GM12878 (cell line): ENCODE measurements around the gene AP1AR. TPM values are rescaled to one million over a fixed set of nuclear protein-coding genes. Genes with fewer than 3 reads are reported as not detected.
A peak's percentile ranks its signal among the peaks of the same experiment; 100 is the strongest.

Experiments
- ATAC-seq: fragments of 200-7000 bp; cut with Tn5 transposase; 3 replicates; pipeline ENCODE4 v1.9.1; 2020; ENCODE audit warnings: mild to moderate bottlenecking, moderate library complexity
- BruUV-seq: library from RNA; stranded (reverse); fragments of 400-500 nt; replicated peaks from 2 replicates; lab custom pipeline; 2021; lab: Mats Ljungman, UMichigan
- CTCF ChIA-PET: fragments of 300-600 bp; sonication (Branson Sonifier 250); formaldehyde crosslinking; extraction: SDS; loops from one replicate; lab custom pipeline; 2021; ENCODE audit warnings: inconsistent platforms; lab: Yijun Ruan, JAX
- POLR2A ChIA-PET: fragments of 350-600 bp; formaldehyde crosslinking; extraction: SDS; loops from one replicate; lab custom pipeline; 2021; ENCODE audit warnings: inconsistent platforms; lab: Charles Lee
- RAD21 ChIA-PET: fragments of 300-600 bp; sonication (Branson Sonifier 250); formaldehyde crosslinking; loops from one replicate; lab custom pipeline; 2023; ENCODE audit warnings: antibody characterized with exemption; ENCODE audit not compliant: unreplicated experiment; lab: Charles Lee
- SMC1A ChIA-PET: fragments of 300-600 bp; sonication (Branson Sonifier 250); formaldehyde crosslinking; loops from one replicate; lab custom pipeline; 2023; ENCODE audit not compliant: unreplicated experiment, uncharacterized antibody; lab: Charles Lee
- DNase-seq: peaks from one replicate; pipeline ENCODE4 v3.0.0-alpha.2; 2011; ENCODE audit warnings: low read depth, low spot score
- FAIRE-seq: peaks from 3 replicates; lab custom pipeline; 2011; peaks lifted over from hg19 to GRCh38; lab: Jason Lieb, UNC
- H2AFZ ChIP-seq: 2 replicates; pipeline ENCODE4 v1.6.0; 2011; ENCODE audit warnings: low read depth, low read length, control low read depth; ENCODE audit not compliant: control insufficient read depth
- H3K27ac ChIP-seq: 2 replicates; pipeline ENCODE4 v1.5.1; 2011; ENCODE audit warnings: control low read depth; ENCODE audit not compliant: control insufficient read depth, insufficient read depth
- H3K27me3 ChIP-seq, 2 experiments: replicated peaks in 1 of 2; 2 replicates each; pipeline versions ENCODE4 v1.6.0 to v1.6.1; 2011; ENCODE audit warnings: low read length in 1 of 2; ENCODE audit not compliant: control insufficient read depth in 2 of 2, insufficient read depth in 2 of 2
- H3K36me3 ChIP-seq, 2 experiments: 2 replicates each; pipeline ENCODE4 v1.5.1; 2011; ENCODE audit warnings: low read length in 1 of 2; ENCODE audit not compliant: control insufficient read depth in 2 of 2, insufficient read depth in 2 of 2
- H3K4me1 ChIP-seq: 2 replicates; pipeline ENCODE4 v1.6.1; 2011; ENCODE audit warnings: mild to moderate bottlenecking, low read length, moderate library complexity, mixed read lengths; ENCODE audit not compliant: control insufficient read depth, insufficient read depth
- H3K4me2 ChIP-seq: 2 replicates; pipeline ENCODE4 v1.6.0; 2011; ENCODE audit warnings: control low read depth; ENCODE audit not compliant: control insufficient read depth, insufficient read depth
- H3K4me3 ChIP-seq: fragments of 200-600 bp; sonication (generic); 2 replicates; pipeline ENCODE4 v1.5.1; 2016
- H3K79me2 ChIP-seq: 2 replicates; pipeline ENCODE4 v1.6.0; 2011; ENCODE audit warnings: low read length; ENCODE audit not compliant: control insufficient read depth, insufficient read depth
- H3K9ac ChIP-seq: 2 replicates; pipeline ENCODE4 v1.8.0; 2011; ENCODE audit warnings: low read length, control low read depth, mixed read lengths; ENCODE audit not compliant: control insufficient read depth, insufficient read depth
- H3K9me3 ChIP-seq: replicated peaks from 3 replicates; pipeline ENCODE4 v1.5.1; 2011; ENCODE audit warnings: mild to moderate bottlenecking, low read length; ENCODE audit not compliant: control insufficient read depth, insufficient read depth
- H4K20me1 ChIP-seq: 2 replicates; pipeline ENCODE4 v1.6.0; 2011; ENCODE audit not compliant: control insufficient read depth, insufficient read depth
- ATF7 ChIP-seq: fragments of 450-650 bp; IDR thresholded peaks from 2 replicates; pipeline ENCODE4 v1.6.1; 2016; ENCODE audit warnings: low read depth, mild to moderate bottlenecking
- CBX5 ChIP-seq: sonication (generic); IDR thresholded peaks from 2 replicates; pipeline ENCODE4 v1.6.1; 2016; ENCODE audit warnings: low read depth, moderate library complexity, mild to moderate bottlenecking, inconsistent platforms
- CREB1 ChIP-seq: IDR thresholded peaks from 2 replicates; pipeline ENCODE4 v1.6.1; 2012; ENCODE audit warnings: low read depth, mild to moderate bottlenecking, inconsistent platforms
- DPF2 ChIP-seq: fragments of 450-650 bp; IDR thresholded peaks from 2 replicates; pipeline ENCODE4 v1.6.1; 2017; ENCODE audit warnings: mild to moderate bottlenecking
- ETV6 ChIP-seq, 2 experiments: fragments of 450-650 bp in 1 of 2; IDR thresholded peaks in 1 of 2; conservative IDR thresholded peaks in 1 of 2; 2 replicates each; pipeline ENCODE4 v1.6.1; 2014; ENCODE audit warnings: antibody characterized with exemption in 1 of 2, borderline replicate concordance in 1 of 2, low read depth in 1 of 2, mild to moderate bottlenecking in 1 of 2, moderate library complexity in 1 of 2
- IKZF2 ChIP-seq, 2 experiments: fragments of 450-650 bp; IDR thresholded peaks; 2 replicates each; pipeline ENCODE4 v1.6.1; 2017; ENCODE audit warnings: mild to moderate bottlenecking in 2 of 2, moderate library complexity in 2 of 2
- LARP7 ChIP-seq: fragments of 450-650 bp; IDR thresholded peaks from 2 replicates; pipeline ENCODE4 v1.6.1; 2017; ENCODE audit warnings: mild to moderate bottlenecking
- NR2C2 ChIP-seq: IDR thresholded peaks from 2 replicates; pipeline ENCODE4 v1.6.1; 2011; ENCODE audit warnings: borderline replicate concordance, low read depth; ENCODE audit not compliant: control insufficient read depth, insufficient read length
- POLR2A ChIP-seq: IDR thresholded peaks from 2 replicates; pipeline ENCODE4 v1.6.1; 2011; ENCODE audit warnings: low read depth, mild to moderate bottlenecking, low read length
- POLR2AphosphoS5 ChIP-seq: IDR thresholded peaks from 2 replicates; pipeline ENCODE4 v1.6.1; 2011; ENCODE audit warnings: mild to moderate bottlenecking, low read length, inconsistent platforms
- RAD21 ChIP-seq: IDR thresholded peaks from 2 replicates; pipeline ENCODE4 v1.6.1; 2011; ENCODE audit warnings: mild to moderate bottlenecking, low read depth, low read length, moderate library complexity; ENCODE audit not compliant: insufficient read depth
- REST ChIP-seq: IDR thresholded peaks from 2 replicates; pipeline ENCODE4 v1.6.1; 2012; ENCODE audit warnings: mild to moderate bottlenecking, low read depth, low read length
- RUNX3 ChIP-seq: IDR thresholded peaks from 2 replicates; pipeline ENCODE4 v1.6.1; 2012; ENCODE audit warnings: low read length, inconsistent platforms
- SIN3A ChIP-seq: IDR thresholded peaks from 2 replicates; pipeline ENCODE4 v1.6.1; 2012; ENCODE audit warnings: low read depth, low read length, improper control_type of control experiment
- SMAD1 ChIP-seq: fragments of 450-650 bp; IDR thresholded peaks from 2 replicates; pipeline ENCODE4 v1.6.1; 2018; ENCODE audit warnings: mild to moderate bottlenecking, low read depth; ENCODE audit not compliant: partially characterized antibody
- SMC3 ChIP-seq: IDR thresholded peaks from 2 replicates; pipeline ENCODE4 v1.6.1; 2011; ENCODE audit warnings: low read length, improper control_type of control experiment, borderline replicate concordance
- TAF1 ChIP-seq: IDR thresholded peaks from 2 replicates; pipeline ENCODE4 v1.6.1; 2011; ENCODE audit warnings: mild to moderate bottlenecking, low read depth, low read length, borderline replicate concordance
- ZBTB33 ChIP-seq: fragments of 450-650 bp; IDR thresholded peaks from 2 replicates; pipeline ENCODE4 v1.6.1; 2017; ENCODE audit warnings: mild to moderate bottlenecking
- WGBS: methylation state at CpG from one replicate; pipeline ENCODE4 v1.1.6; 2016; ENCODE audit warnings: low lambda C conversion rate; ENCODE audit not compliant: insufficient replicate concordance, insufficient coverage; ENCODE audit errors: missing lambda C conversion rate; 5-methylcytosine and 5-hydroxymethylcytosine counted together
- in situ Hi-C: fragments of 300-500 bp; cut with MboI; formaldehyde crosslinking; loops from 9 replicates; pipeline ENCODE4 v1.14.3; 2018; ENCODE audit warnings: mixed read lengths
- intact Hi-C: fragments of 100-400 bp; cut with micrococcal nuclease; formaldehyde crosslinking; loops from one replicate; pipeline ENCODE4 v1.14.2; 2022; ENCODE audit not compliant: unreplicated experiment
- polyA plus RNA-seq, 11 experiments: library from polyadenylated mRNA; depleted of rRNA in 4 of 11; unstranded in 6 of 11; stranded (reverse) in 5 of 11; fragments of >200 nt; fragmentation: Nextera tagmentation in 4 of 11; fragmentation: Illumina TruSeq in 1 of 11; extraction: Ambion mirVana in 4 of 11; extraction: Trizol in 1 of 11; gene quantifications; 1 replicate in 1 of 11; 2 replicates in 10 of 11; pipeline versions ENCODE4 v1.2.1 to v1.2.3, GENCODE V29; 2011 to 2016; ENCODE audit warnings: inconsistent platforms in 2 of 11, missing spikeins in 2 of 11, low read depth in 1 of 11
- total RNA-seq, 4 experiments: library from RNA; depleted of rRNA in 3 of 4; stranded (reverse); fragments of >200 nt in 3 of 4; fragmentation: Illumina TruSeq in 1 of 4; extraction: Trizol in 1 of 4; gene quantifications; 2 replicates each; pipeline versions ENCODE4 v1.2.1 to v1.2.3, GENCODE V29; 2013 to 2021

AP1AR gene
- total and polyA plus RNA-seq, 10 of the 15 experiments (the other 5 are each of a cell fraction or from before 2014, with no cell fraction given) = 5.6 to 29.1 (median 16.3) TPM

GRCh38 chr4:112289407-112290253 is 58.0 kb downstream of the AP1AR start:
- H3K27ac ChIP-seq = peak overlapping the region; percentile 99
- H3K9ac ChIP-seq = peak overlapping the region; percentile 99
- 0 out of 3 replicates have a peak, but pooled peaks have one; percentile 4 for ATAC-seq
- no peak for DNase-seq
- under 1% methylated on average over 10 of the region's 10 CpGs for WGBS
- H3K36me3 ChIP-seq = no peaks in the 10 kb centered on the region
- no peaks in the 10 kb centered on the region for H4K20me1 ChIP-seq
- H3K4me3 ChIP-seq = peak overlapping the region; percentile 37; the same call in 1 of the 2 replicates
- no peaks in the 10 kb centered on the region for H3K27me3 ChIP-seq
- peaks cover 24% of the 10 kb centered on the region for H3K4me1 ChIP-seq
- peak overlapping the region; percentile 88 for H2AFZ ChIP-seq
- FAIRE-seq = no peak
- H3K9me3 ChIP-seq = no peaks in the 10 kb centered on the region; the same call in 2 of the 3 replicates
- CTCF ChIA-PET = interaction anchor here (0.7 to 4.8 kb wide), 7 partner anchors 9 to 235 kb away, joined by 3 to 27 read pairs (median 6); no protein-coding TSS in a partner anchor
- POLR2A ChIA-PET = interaction anchor here (0.7 to 7.2 kb wide), 9 partner anchors 10 to 229 kb away, joined by 3 to 61 read pairs (median 7); no protein-coding TSS in a partner anchor
- peak overlapping the region; percentile 96 for H3K4me2 ChIP-seq
- intact Hi-C loops = loop anchor here (5.0 to 10.0 kb wide), 2 partner anchors 448 to 1475 kb away; partner anchors contain the start of gene CAMK2D
- in situ Hi-C loops = no loop called here
- peaks cover 47% of the 10 kb centered on the region for H3K79me2 ChIP-seq
- SMC1A ChIA-PET = interaction anchor here (0.5 to 22.9 kb wide), 10 partner anchors 10 to 227 kb away, joined by 3 to 247 read pairs (median 8); partner anchors contain the start of genes ALPK1 and NEUROG2
- no TSS peak for BruUV-seq
- RAD21 ChIA-PET = interaction anchor here (0.8 to 14.1 kb wide), 12 partner anchors 9 to 227 kb away, joined by 3 to 151 read pairs (median 7); partner anchors contain the start of genes ALPK1 and NEUROG2
- no peak for TF ChIP-seq CREB1
- TF ChIP-seq RAD21 = no peak
- TF ChIP-seq LARP7 = no peak
- TF ChIP-seq ETV6 (conservative IDR thresholded peaks at IDR 0.05 in 1 of 2, IDR thresholded peaks at IDR 0.05 in 1 of 2; ENCODE audit: borderline replicate concordance in 1 of 2, low read depth in 1 of 2) = no peak
- no peak for TF ChIP-seq POLR2A
- TF ChIP-seq CBX5 = no peak
- no peak for TF ChIP-seq ZBTB33
- TF ChIP-seq RUNX3 = no peak
- no peak for TF ChIP-seq TAF1
- TF ChIP-seq IKZF2 (IDR thresholded peaks at IDR 0.05) = no peak
- TF ChIP-seq POLR2AphosphoS5 = 0 out of 2 replicates have a peak, but pooled peaks have one; percentile 23
- no peak for TF ChIP-seq REST
- no peak for TF ChIP-seq SIN3A
- no peak for TF ChIP-seq NR2C2
- no peak for TF ChIP-seq SMAD1
- no peak for TF ChIP-seq SMC3
- no peak for TF ChIP-seq ATF7
- TF ChIP-seq DPF2 = no peak
